Activated CD4-positive, alpha-beta T cell treated with anti-CD3 and anti-CD28 coated beads for 24 hours (primary cell): Measurements from ENCODE around the gene KSR2.
"Not testable (repeated sequence)": the region's sequence is repeated elsewhere in the genome, so short reads cannot be mapped to it uniquely, and the experiment has no call there.

Experiments
- DNase-seq, 2 donors: peaks; one replicate each; pipeline ENCODE4 v3.0.0-alpha.2; 2020; ENCODE audit warnings: low read depth in 2 of 2

The KSR2 gene

GRCh38 chr12:117821480-117822175 is 147.2 kb downstream of the KSR2 start:
- no peak for DNase-seq

DNA sequence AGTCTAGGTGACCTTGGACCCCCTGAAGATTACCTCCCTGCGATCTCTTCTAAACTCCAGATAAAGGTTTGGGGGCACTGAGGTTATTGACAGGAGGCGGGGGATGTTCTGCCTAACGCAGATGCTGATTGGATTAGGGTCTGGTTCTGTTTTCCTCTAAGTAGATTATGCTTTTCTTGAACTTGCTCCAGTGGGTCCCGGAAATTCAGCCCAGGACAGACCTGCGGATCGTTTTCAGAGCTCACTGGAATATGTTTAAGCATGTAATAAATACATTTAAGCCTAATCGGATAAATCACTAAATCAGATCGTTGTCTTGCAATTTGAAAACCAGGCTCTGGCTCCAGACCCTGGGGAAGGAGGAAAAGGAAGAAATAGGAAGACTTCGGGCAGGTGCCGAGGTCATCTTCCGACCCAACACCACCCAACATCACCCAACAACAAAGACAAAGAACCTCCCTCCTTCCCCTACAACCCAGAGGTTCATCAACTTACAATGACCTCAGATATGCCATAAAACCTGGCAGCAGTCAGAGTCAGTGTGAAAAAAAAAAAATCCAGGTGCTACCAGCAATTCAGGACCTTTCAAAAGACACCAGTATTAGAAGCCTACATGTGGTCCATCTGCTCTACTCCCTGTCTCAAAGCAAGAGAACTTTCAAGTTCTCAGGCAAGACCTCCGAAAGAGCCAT is 148.4 kb downstream of the KSR2 start:
- DNase-seq = no peak

DNA sequence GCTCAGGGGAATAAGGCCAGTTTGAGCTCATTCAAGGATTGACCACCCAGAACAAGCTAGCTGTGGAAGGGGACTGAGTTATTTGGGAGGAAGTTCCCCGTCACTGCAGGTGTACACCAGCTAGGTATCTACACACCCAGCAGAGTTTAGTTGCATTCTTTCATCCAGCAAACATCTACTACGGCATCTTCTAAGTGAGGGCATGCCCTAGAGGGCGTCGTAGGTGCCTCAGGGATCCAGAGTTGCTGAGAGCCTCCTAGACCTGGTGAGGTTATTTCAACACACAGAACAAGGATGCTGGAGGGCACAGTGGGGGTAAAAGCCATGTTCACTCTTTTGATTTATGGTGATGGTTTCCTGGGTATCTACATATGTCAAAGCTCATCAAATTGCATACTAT is 149.6 kb downstream of the KSR2 start:
- no peak for DNase-seq

GRCh38 chr12:117818400-117818799 is 150.4 kb downstream of the KSR2 start:
- no peak for DNase-seq

DNA sequence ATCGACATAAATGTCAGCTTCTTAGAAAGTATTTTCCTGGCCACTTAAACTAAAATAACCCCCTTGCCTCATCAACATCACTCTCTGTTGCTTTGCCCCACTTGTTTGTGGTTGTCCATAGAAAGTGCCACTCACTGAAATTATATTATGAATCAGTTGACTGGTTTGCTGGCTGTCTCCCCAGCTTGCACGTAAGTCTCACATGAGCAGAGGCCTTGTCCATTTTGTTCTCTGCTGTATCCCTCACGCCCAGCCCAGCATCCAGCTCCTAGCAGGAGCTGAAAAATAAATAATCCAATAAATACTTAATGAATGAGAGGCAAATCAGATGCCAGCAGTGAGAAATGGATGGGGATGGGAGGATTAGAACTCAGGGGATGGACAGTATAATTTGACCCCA is 159.3 kb downstream of the KSR2 start:
- no peak for DNase-seq

DNA sequence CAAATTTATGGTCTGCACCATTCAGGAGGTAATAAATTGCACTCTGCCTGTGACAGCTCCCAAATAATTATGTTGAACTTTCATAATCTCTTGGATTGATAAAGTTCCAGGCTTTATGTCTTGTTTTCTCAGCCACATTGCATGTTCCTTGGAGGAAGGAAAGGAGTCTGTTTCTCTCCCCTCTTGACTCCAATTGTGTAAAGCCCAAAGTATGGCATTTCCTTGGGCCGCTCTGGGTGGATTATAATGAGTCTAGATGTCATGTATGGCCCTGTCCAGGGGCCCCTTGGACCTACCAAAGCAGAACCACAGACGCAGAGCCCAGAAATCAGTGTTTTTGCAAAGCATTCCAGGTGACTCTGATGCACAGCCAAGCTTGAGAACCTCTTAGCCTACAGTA is 160.8 kb downstream of the KSR2 start:
- DNase-seq = no peak

- no peak for DNase-seq
Measured at GRCh38 chr12:117807355-117807754, 161.4 kb downstream of the KSR2 start.

DNA sequence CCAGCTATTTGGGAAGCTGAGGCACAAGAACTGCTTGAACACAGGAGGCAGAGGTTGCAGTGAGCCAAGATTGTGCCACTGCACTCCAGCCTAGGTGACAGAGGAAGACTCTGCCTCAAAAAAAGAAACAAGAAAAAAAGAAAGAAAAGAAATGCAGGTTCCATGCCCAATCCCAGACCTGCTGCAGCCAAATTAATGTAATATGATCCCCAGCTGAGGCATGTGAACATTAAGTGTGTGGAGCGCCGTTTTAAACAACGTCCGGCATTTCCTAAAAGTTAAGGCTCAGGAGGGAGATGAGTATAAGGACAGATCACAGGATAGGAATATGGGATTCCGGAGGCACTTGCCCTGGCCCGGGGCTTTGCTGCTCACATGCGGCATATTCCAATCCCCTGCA is 162.9 kb downstream of the KSR2 start:
- no peak for DNase-seq

GRCh38 chr12:117803001-117803400 is 165.8 kb downstream of the KSR2 start:
- DNase-seq = no peak

- DNase-seq = not testable (repeated sequence)
Measured at GRCh38 chr12:117800711-117801110, 168.1 kb downstream of the KSR2 start.

GRCh38 chr12:117797202-117797601 is 171.6 kb downstream of the KSR2 start:
- DNase-seq = no peak

GRCh38 chr12:117792877-117793424 is 175.8 kb downstream of the KSR2 start:
- DNase-seq = no peak

DNA sequence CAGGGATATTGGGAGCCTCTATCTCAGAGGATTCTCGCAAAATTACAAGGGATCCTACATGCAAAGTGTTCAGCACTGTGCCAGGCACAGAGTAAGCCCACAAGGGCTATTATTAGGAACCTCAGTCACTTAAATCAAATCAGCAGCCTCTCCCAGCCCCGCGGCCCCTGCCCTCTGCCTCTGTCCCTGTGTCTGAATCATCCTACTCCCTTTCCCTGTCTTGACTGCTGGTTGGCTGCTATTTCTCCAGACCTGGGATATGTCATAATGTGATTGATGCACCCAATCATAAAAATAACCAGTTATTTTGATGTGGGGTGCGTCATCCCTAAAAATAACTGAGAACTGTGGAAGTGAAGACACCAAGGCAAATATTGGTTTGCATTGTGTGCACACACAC is 176.3 kb downstream of the KSR2 start:
- no peak for DNase-seq

GRCh38 chr12:117790948-117791347 is 177.8 kb downstream of the KSR2 start:
- no peak for DNase-seq

DNA sequence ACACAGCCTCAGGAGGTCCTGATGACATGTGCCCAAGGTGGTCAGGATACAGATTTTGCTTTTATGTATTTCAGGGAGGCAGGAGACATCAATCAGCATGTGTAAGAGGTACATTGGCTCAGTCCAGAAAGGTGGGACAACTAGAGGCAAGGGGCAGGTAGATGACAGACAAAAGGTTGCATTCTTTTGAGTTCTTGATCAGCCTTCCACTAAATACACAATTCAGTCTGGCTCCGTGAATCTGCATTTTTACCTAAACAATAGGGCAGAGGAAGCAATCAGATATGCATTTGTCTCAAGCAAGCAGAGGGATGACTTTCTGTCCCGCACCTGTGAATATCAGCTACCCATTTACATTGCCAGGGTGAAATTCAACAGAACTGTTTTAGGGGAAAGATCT is 178.6 kb downstream of the KSR2 start:
- no peak for DNase-seq

DNA sequence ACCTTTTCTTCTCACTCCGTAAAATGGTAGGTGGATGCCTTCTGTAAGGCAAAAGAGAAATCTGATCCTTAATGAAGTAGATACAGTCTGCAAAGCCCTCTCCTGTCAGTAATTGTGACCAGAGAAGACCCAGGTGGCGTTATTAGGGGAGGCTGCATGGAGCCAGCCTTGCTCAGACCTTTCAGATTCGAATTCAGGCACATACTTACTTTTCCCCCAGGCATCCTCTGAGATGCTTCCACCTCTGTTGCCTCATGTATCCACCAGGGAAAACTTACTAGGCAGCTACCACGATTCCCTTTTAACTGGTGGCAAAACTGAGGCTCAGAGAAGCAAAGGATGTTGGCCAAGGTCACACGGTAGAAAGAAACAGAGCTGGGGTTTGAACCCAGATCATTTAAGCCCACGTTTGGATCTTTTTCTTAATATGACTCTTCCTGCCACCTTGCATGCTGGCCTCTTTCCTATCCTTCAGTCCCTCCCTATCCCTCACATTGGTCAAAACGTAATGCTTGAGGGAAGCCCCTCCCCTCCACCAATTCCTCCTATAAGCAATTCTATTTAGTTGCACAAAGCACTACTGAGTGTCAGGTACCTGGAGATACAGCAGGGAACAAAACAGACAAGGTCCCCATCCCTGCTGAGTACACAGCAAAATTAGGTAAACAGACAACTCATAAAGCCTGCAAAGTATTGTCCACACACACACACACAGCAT is 179.4 kb downstream of the KSR2 start:
- no peak for DNase-seq

DNA sequence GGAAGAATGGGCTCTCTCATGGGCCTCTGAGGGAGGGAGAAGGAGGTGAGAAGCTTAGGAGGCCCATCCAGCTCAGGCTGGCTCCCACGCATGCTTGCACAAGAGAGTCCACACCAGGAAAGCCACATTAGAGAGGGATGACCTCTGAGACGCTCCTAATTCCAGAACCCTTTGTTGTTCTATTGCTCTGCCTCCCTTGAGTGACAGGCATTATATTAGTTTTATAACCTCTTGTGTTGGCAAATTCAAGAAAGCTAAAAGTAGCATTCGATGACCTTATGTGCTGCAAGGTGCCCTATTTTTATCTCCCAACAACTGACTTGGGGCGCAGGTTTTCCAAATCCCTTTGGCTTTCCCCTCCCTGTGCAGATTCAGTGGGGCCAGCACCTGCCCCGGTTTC is 190.1 kb downstream of the KSR2 start:
- no peak for DNase-seq

DNA sequence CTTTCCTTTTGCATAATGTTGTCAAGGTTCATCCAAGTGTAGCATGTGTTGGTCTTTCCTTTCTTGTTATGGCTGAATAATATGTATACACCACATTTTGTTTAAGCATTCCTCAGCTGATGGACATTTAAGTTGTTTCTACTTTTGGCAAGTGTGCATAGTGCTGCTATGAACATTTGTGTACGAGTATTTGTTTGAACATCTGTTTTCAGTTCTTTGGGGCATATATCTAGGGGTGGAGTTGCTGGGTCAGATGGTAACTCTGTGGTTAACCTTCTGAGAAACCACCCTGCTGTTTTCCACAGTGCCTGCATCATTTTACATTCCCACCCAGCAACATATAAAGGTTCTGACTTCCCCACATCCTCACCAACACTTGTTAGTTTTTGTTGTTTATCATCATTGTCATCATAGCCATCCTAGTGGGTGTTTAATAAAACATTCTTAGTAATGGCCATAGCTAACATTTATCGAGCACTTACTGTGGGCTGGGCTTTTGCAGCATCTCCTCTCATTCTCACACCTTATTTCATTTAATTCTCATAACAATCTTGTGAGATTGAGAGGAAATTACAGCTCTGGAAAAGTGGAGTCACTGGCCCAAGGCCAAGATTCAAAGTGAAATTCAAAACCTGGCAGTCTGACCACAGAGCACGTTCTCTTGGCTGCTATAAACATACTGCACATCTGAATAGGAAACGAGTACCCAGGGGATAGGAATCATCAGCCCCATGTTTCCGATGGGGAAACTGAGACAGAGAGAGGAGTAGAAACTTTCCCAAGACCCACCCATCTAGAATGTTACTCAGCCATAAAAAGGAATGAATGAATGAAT is 193.6 kb downstream of the KSR2 start:
- DNase-seq = no peak

DNA sequence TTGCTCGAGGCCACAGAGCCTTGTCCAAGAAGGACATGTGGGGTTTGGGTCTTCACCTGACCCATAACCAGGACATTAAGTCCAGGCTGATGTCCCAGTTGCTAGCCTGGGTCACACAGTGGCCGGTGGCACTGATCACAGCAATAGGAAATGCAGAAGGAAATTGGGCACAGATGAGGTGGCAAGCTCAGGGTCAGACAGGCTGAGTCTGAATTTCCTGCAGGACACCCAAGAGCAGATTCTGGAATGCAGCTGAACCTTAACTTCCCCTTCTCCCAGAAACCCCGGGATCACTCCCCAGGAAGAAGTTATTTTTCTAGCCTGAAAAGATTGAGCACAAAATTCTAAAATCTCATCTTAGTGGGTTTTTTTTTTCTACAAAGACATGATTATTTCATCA is 199.9 kb downstream of the KSR2 start:
- no peak for DNase-seq

DNA sequence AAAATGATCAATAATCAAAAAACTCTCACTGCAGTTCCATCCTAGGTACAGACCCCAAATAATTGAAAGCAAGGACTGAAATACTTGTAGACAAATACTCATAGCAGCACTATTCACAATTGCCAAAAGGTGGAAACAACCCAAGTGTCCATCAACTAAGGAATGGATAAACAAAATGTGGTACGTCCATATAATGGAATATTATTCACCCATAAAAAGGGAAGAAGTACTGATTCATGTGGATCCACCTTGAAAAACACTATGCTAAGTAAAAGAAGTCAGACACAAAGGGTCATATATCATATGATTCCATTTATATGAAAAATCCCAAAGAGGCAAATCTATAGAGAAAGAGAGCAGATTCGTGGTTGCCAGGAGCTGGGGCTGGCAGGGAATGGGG is 202.8 kb downstream of the KSR2 start:
- no peak for DNase-seq

DNA sequence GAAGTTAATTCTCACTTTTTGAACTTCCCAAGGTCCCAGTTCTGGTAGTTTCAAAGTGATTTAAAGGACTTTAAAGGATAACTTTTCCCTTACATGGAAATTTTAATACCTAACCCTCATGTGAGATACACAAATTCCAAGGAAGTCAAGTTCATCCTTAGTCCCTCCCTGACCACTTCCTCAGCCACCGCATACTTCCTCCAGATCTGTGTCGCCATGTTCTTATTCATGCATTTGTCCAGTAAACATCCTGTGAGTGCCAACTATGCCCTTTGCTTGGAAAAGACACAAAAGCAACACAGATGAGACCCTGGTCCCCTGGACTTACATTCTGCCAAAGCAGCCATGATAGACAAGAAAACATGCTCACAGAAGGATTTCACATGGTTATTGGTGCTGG is 206.6 kb downstream of the KSR2 start:
- no peak for DNase-seq
